Stimulated activated CD4-positive, alpha-beta T cell treated with anti-CD3 and anti-CD28 coated beads, TNF-alpha, amount 100 ng/mL, for 48 hours (primary cell): ENCODE data around the gene COA6.

ENCODE experiments used
- DNase-seq, 3 donors: peaks; one replicate each; pipeline ENCODE4 v3.0.0-alpha.2; 2020; ENCODE audit warnings: low read depth in 3 of 3

The COA6 gene, protein sequence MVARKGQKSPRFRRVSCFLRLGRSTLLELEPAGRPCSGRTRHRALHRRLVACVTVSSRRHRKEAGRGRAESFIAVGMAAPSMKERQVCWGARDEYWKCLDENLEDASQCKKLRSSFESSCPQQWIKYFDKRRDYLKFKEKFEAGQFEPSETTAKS

DNA sequence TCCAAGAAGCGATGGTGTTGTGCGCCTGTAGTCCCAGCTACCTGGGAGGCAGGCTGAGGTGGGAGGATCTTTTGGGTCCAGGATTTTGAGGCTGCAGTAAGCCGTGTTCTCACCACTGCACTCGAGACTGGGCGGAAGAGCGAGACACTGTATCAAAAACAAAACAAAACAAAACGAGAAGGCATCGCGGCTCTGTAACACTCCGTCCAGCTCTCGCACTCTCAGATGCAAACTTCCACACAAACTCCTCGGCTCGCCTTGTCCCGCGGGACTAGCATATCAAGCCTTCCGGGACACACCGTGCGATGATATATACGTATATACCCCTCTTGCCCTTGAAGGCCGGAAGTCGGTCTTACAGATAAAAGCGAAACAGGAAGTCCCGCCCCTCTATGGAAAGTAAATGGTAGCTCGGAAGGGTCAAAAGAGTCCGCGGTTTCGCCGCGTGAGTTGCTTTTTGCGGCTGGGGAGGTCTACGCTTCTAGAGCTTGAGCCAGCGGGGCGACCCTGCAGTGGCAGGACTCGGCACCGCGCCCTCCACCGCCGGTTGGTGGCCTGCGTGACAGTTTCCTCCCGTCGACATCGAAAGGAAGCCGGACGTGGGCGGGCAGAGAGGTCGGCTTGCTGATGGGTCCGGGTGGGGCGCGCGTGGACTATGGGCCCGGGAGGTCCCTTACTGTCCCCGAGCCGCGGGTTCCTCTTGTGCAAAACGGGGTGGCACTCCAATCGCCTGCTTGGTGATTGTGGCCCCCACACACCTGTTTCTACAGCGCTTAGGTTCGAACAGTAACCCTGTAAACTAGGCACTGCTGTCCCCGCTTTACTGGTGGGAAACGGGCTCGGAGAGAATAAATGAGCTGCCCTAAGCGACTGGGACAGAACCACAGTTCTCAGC is at the start of gene COA6:
COA6 (plus strand) TSS at position 393 of the 895 bp plus-strand sequence; CDS start at position 404, 11 bp downstream.
- peak; percentile 74 to 91 (median 87) for DNase-seq

- DNase-seq = no peak
Observed at GRCh38 chr1:234324821-234325220, 48.4 kb upstream of the COA6 start.

DNA sequence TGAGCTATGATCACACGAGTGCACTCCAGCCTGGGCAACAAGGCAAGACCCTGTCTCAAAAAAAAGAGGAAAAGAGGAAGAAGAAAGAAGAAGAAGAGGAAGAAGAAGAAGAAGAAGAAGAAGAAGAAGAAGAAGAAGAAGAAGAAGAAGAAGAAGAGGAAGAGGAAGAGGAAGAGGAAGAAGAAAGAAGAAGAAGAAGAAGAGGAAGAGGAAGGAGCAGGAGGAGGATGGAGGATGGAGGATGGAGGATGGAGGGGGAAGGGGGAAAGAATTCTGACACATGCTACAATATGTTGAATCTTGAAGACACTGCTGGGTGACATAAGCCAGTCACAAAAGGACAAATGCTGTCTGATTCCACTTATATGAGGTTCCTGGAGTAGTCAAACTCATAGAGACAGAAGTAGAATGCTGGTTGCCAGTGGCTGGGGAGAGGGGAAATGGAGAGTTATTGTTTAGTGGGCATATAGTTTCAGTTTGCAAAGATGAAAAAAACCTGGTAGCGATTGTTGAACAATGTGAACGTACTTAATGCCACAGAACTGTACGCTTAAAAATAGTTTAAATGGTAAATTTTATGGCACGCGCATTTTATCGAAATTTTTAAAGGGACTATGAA is 47.3 kb upstream of the COA6 start:
- DNase-seq = no peak

DNA sequence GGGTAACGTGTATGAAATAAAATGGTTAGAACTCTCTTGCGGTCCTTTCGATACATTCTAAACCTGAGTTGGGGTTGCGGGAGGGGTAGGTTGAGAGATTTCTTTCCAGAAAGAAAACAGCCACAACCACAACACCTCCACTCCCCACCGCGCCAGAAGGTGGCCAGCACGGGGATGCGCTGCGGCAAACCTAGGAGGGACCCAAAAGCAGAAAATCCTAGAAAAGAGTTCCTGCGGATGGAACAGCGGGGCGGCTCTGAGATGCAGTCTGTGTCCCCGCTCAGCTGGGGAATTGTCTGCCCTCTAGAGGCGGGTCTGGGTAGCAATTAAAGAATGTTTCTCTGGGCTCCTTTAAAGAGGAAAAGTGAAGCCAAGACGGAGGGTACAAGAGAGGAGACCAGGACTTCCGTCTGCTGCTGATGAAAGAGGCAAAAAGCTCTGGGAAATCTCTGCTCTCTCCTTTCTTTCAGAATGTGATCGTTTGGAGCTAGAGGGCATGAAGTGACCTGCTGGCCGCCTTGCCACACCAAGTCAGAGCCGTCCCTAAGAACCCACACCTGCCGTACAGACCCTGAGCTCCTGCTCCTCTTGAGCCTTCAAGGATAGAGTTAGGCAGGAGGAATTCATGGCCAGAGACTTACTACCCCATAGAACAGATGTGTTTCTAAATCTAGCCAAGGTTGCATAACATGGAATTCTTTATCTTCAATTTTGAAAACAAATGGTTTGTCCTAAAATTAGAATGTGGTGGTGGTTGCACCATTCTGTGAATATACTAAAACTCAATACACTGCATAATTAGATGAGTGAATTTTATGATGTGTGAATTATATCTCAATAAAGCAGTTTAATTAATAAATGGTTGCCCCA is 46.5 kb upstream of the COA6 start:
- DNase-seq = peak; percentile 44 to 60 (median 56)

- DNase-seq = no peak
Observed at GRCh38 chr1:234327577-234328164, 45.6 kb upstream of the COA6 start.

GRCh38 chr1:234330843-234331215 is 42.4 kb upstream of the COA6 start:
- DNase-seq = no peak

GRCh38 chr1:234331507-234331906 is 41.7 kb upstream of the COA6 start:
- DNase-seq = no peak

GRCh38 chr1:234336359-234336758 is 36.9 kb upstream of the COA6 start:
- DNase-seq = no peak

- no peak for DNase-seq
Observed at GRCh38 chr1:234337233-234337632, 36.0 kb upstream of the COA6 start.

GRCh38 chr1:234340528-234340927 is 32.7 kb upstream of the COA6 start:
- no peak for DNase-seq

GRCh38 chr1:234342774-234343173 is 30.5 kb upstream of the COA6 start:
- DNase-seq = no peak

DNA sequence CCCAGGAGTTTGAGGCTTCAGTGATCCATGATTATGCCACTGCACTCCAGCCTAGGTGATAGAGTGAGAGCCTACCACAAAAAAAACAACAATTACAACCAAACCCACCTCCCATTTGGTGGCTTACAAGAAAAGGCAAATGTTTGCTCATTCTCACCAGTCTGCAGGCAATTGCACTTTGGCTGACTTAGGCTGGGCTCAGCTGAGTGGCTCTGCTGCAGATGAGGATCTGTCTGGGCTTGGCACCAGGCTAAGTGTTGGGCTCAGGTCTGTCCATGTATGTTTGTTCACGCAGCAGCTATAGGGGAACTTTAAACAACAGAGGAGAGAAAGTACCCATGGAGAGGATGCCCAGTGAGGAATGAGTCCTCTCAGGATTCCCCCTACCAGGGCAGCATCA is 28.0 kb upstream of the COA6 start:
- no peak for DNase-seq

DNA sequence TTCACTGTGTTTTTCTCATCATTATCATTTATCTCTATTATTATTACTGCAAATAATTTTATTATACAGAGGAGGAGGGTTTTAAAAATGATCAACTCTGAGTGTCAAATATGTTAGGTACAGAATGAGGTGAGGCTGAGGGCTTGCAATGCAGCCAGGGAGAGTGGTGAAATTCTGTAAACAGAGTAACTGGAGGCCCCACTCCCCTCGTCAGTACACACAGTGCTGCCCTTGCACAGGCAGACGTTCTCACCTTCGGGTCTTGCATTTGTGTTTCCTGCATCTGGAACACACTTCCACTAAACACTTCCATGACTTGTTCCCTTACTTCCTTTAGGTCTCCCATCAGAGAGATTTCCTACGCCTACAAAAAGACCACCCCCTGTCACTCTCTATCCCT is 24.3 kb upstream of the COA6 start:
- DNase-seq = no peak

- no peak for DNase-seq
Observed at GRCh38 chr1:234355782-234356510, 17.3 kb upstream of the COA6 start.

GRCh38 chr1:234356615-234357269 is 16.5 kb upstream of the COA6 start:
- DNase-seq = peak in 1 of 3 donors; percentile 19

GRCh38 chr1:234357831-234358230 is 15.4 kb upstream of the COA6 start:
- DNase-seq = no peak

- DNase-seq = no peak
Observed at GRCh38 chr1:234361102-234361603, 12.1 kb upstream of the COA6 start.

GRCh38 chr1:234362558-234362957 is 10.7 kb upstream of the COA6 start:
- DNase-seq = no peak

- peak in 1 of 3 donors; percentile 10 for DNase-seq
Observed at GRCh38 chr1:234368320-234369032, 4.8 kb upstream of the COA6 start.
